Endothelial cell of umbilical vein (primary cell): Measurements from ENCODE around the gene AKT3. TPM values are rescaled to one million over a fixed set of nuclear protein-coding genes. Genes with fewer than 3 reads are reported as not detected.

Source experiments
- BruUV-seq: library from RNA; stranded (reverse); fragments of 400-500 nt; replicated peaks from 2 replicates; lab custom pipeline; 2021; lab: Mats Ljungman, UMichigan
- CTCF ChIA-PET: fragments of 300-600, 350-600 bp; sonication (Branson Sonifier 250); formaldehyde crosslinking; loops from one replicate; lab custom pipeline; 2021; ENCODE audit warnings: antibody characterized with exemption, inconsistent platforms; lab: Charles Lee
- POLR2A ChIA-PET: fragments of 300-600, 350-600 bp; sonication (Branson Sonifier 250); formaldehyde crosslinking; loops from one replicate; lab custom pipeline; 2021; ENCODE audit warnings: antibody characterized with exemption, inconsistent platforms; lab: Charles Lee
- DNase-seq: peaks from one replicate; pipeline ENCODE4 v3.0.0-alpha.2; 2011; ENCODE audit warnings: low read depth, low spot score
- FAIRE-seq: peaks from 2 replicates; lab custom pipeline; 2011; peaks lifted over from hg19 to GRCh38; lab: Jason Lieb, UNC
- H2AFZ ChIP-seq: 2 replicates; pipeline ENCODE4 v1.6.0; 2012; ENCODE audit warnings: low read depth, low read length, control low read depth, inconsistent platforms
- H3K27ac ChIP-seq: 2 replicates; pipeline ENCODE4 v1.5.1; 2011; ENCODE audit warnings: low read depth, mild to moderate bottlenecking, control low read depth, low read length, moderate library complexity; ENCODE audit not compliant: insufficient read depth
- H3K27me3 ChIP-seq, 2 experiments: 2 replicates each; pipeline versions ENCODE4 v1.6.0 to v1.6.1; 2011; ENCODE audit warnings: low read length in 2 of 2, mixed read lengths in 1 of 2; ENCODE audit not compliant: control insufficient read depth in 2 of 2, insufficient read depth in 2 of 2
- H3K36me3 ChIP-seq, 2 experiments: 2 replicates in 1 of 2; 3 replicates in 1 of 2; pipeline ENCODE4 v1.5.1; 2011; ENCODE audit warnings: low read length in 2 of 2, mild to moderate bottlenecking in 1 of 2, moderate library complexity in 1 of 2; ENCODE audit not compliant: control insufficient read depth in 2 of 2, insufficient read depth in 2 of 2; ENCODE audit errors: extremely low read depth in 1 of 2
- H3K4me1 ChIP-seq: 3 replicates; pipeline ENCODE4 v1.5.1; 2011; ENCODE audit warnings: mild to moderate bottlenecking, low read length; ENCODE audit not compliant: control insufficient read depth, insufficient read depth; ENCODE audit errors: extremely low read depth
- H3K4me2 ChIP-seq: 2 replicates; pipeline ENCODE4 v1.6.1; 2011; ENCODE audit warnings: low read length, control low read depth, mixed read lengths; ENCODE audit not compliant: insufficient read depth
- H3K4me3 ChIP-seq, 3 experiments: fragments of 200-600 bp in 1 of 3; sonication (generic), shearing (Covaris generic) in 1 of 3; replicated peaks in 1 of 3; 2 replicates each; pipeline ENCODE4 v1.5.1; 2011 to 2016; ENCODE audit warnings: control low read depth in 3 of 3, low read length in 3 of 3, mild to moderate bottlenecking in 2 of 3, inconsistent platforms in 1 of 3, low read depth in 1 of 3, moderate library complexity in 1 of 3; ENCODE audit not compliant: insufficient read depth in 1 of 3
- H3K79me2 ChIP-seq: 2 replicates; pipeline ENCODE4 v1.6.0; 2012; ENCODE audit warnings: low read length, inconsistent platforms; ENCODE audit not compliant: control insufficient read depth, insufficient read depth
- H3K9ac ChIP-seq: replicated peaks from 2 replicates; pipeline ENCODE3; 2011; ENCODE audit warnings: low read length, control low read depth; ENCODE audit not compliant: insufficient read depth; ENCODE audit errors: extremely low read depth
- H3K9me1 ChIP-seq: replicated peaks from 3 replicates; pipeline ENCODE4 v1.6.0; 2011; ENCODE audit warnings: mild to moderate bottlenecking, low read length; ENCODE audit not compliant: control insufficient read depth, insufficient read depth; ENCODE audit errors: extremely low read depth
- H3K9me3 ChIP-seq: replicated peaks from 2 replicates; pipeline ENCODE4 v1.5.1; 2012; ENCODE audit warnings: low read length, inconsistent platforms; ENCODE audit not compliant: control insufficient read depth, insufficient read depth
- H4K20me1 ChIP-seq: replicated peaks from 2 replicates; pipeline ENCODE3; 2011; ENCODE audit warnings: mild to moderate bottlenecking, low read length; ENCODE audit not compliant: control insufficient read depth, insufficient read depth; ENCODE audit errors: extremely low read depth
- CTCF ChIP-seq, 2 donors: IDR thresholded peaks; 1 replicate in 1 of 2; 2 replicates in 1 of 2; pipeline ENCODE4 v1.5.1; 2011; ENCODE audit warnings: low read length in 2 of 2, mild to moderate bottlenecking in 2 of 2, moderate library complexity in 2 of 2, control low read depth in 1 of 2, inconsistent platforms in 1 of 2, low read depth in 1 of 2; ENCODE audit not compliant: insufficient read depth in 1 of 2; ENCODE audit errors: extremely low read depth in 1 of 2
- EZH2 ChIP-seq: IDR thresholded peaks from 2 replicates; pipeline ENCODE4 v1.6.1; 2012; ENCODE audit warnings: borderline replicate concordance, low read depth, mild to moderate bottlenecking, moderate library complexity, low read length, inconsistent platforms; ENCODE audit not compliant: severe bottlenecking
- FOS ChIP-seq: IDR thresholded peaks from 2 replicates; pipeline ENCODE4 v1.6.1; 2011; ENCODE audit warnings: mild to moderate bottlenecking, low read length, moderate library complexity, borderline replicate concordance; ENCODE audit not compliant: insufficient read depth
- GATA2 ChIP-seq: IDR thresholded peaks from 2 replicates; pipeline ENCODE4 v1.7.0; 2011; ENCODE audit warnings: low read depth, mild to moderate bottlenecking, moderate library complexity, mixed read lengths, low read length; ENCODE audit not compliant: insufficient read length, insufficient read depth
- JUN ChIP-seq: IDR thresholded peaks from 2 replicates; pipeline ENCODE4 v1.6.1; 2011; ENCODE audit warnings: borderline replicate concordance, low read depth; ENCODE audit not compliant: insufficient read length, insufficient read depth
- MYC ChIP-seq: IDR thresholded peaks from one replicate; pipeline ENCODE4 v1.6.1; 2011; ENCODE audit warnings: mild to moderate bottlenecking, low read depth, low read length
- POLR2A ChIP-seq: IDR thresholded peaks from 2 replicates; pipeline ENCODE4 v1.6.1; 2012; ENCODE audit warnings: low read depth, mild to moderate bottlenecking, control low read depth, low read length
- POLR2AphosphoS5 ChIP-seq: IDR thresholded peaks from 2 replicates; pipeline ENCODE4 v1.6.1; 2012; ENCODE audit warnings: low read depth, mild to moderate bottlenecking, control low read depth, low read length, moderate library complexity; ENCODE audit not compliant: insufficient read depth
- dilution Hi-C: fragments of 300-500 bp; cut with MboI; formaldehyde crosslinking; loops from one replicate; pipeline ENCODE4 v1.15.0; 2019; ENCODE audit warnings: low sequenced_read_pairs; ENCODE audit not compliant: extremely low pct_ligation_motif_present
- intact Hi-C: fragments of 100-400 bp; cut with micrococcal nuclease; formaldehyde crosslinking; loops from one replicate; pipeline ENCODE4 v1.10.0; 2022
- polyA plus RNA-seq, 4 experiments: library from polyadenylated mRNA; depleted of rRNA in 3 of 4; stranded (reverse) in 3 of 4; unstranded in 1 of 4; fragments of >200 nt; gene quantifications; 2 replicates each; pipeline versions ENCODE4 v1.2.1 to v1.2.3, GENCODE V29; 2011 to 2012; ENCODE audit warnings: missing spikeins in 1 of 4
- total RNA-seq: library from RNA; stranded (reverse); gene quantifications from 2 replicates; pipeline ENCODE4 v1.2.3, GENCODE V29; 2021
- TF ChIP-seq, protein P1 (sequence below): IDR thresholded peaks from 2 replicates; pipeline ENCODE4 v1.6.1; 2011; ENCODE audit not compliant: insufficient read depth, insufficient read length

Gene AKT3
- total and polyA plus RNA-seq, 2 donors (not counting 3 experiments of a cell fraction or from before 2014, with no cell fraction given): 20.6 to 97.1 TPM

- no peaks in the 10 kb centered on the region for H3K9me3 ChIP-seq
- ChIA-PET POLR2A (no interaction called here), CTCF (no interaction called here)
- H3K9me1 ChIP-seq: no peaks in the 10 kb centered on the region
- no peak overlapping the region for H3K9ac ChIP-seq
- H2AFZ ChIP-seq: no peak overlapping the region
- peaks cover 0 to 9% of the 10 kb centered on the region in 2 experiments for H3K36me3 ChIP-seq
- no peaks in the 10 kb centered on the region for H3K27me3 ChIP-seq
- no peak overlapping the region for H3K4me3 ChIP-seq
- intact Hi-C loops (no loop called here), dilution Hi-C loops (no loop called here)
- H3K79me2 ChIP-seq: no peaks in the 10 kb centered on the region
- BruUV-seq: no TSS peak
- H3K4me1 ChIP-seq: no peaks in the 10 kb centered on the region
- FAIRE-seq: no peak
- DNase-seq: no peak
- no peaks in the 10 kb centered on the region for H4K20me1 ChIP-seq
- no peak for TF ChIP-seq POLR2AphosphoS5
- no peak for TF ChIP-seq POLR2A
- TF ChIP-seq JUN: no peak
- TF ChIP-seq FOS: no peak
- no peak for TF ChIP-seq EZH2
- no peak for TF ChIP-seq MYC
- TF ChIP-seq CTCF (IDR thresholded peaks at IDR 0.05; ENCODE audit: extremely low read depth in 1 of 2, insufficient read depth in 1 of 2, low read depth in 1 of 2, low read length in 2 of 2): no peak
- TF ChIP-seq GATA2: no peak
- TF ChIP-seq, protein P1, sequence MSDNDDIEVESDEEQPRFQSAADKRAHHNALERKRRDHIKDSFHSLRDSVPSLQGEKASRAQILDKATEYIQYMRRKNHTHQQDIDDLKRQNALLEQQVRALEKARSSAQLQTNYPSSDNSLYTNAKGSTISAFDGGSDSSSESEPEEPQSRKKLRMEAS: no peak
- no peak overlapping the region for H3K27ac ChIP-seq
- no peak overlapping the region for H3K4me2 ChIP-seq
Measured at GRCh38 chr1:243501002-243501401, 349.0 kb downstream of the AKT3 start.
